ENCODE results near the gene SPART.
"Not testable (repeated sequence)": the region's sequence is repeated elsewhere in the genome, so short reads cannot be mapped to it uniquely, and the experiment has no call there.

Gene SPART

DNA sequence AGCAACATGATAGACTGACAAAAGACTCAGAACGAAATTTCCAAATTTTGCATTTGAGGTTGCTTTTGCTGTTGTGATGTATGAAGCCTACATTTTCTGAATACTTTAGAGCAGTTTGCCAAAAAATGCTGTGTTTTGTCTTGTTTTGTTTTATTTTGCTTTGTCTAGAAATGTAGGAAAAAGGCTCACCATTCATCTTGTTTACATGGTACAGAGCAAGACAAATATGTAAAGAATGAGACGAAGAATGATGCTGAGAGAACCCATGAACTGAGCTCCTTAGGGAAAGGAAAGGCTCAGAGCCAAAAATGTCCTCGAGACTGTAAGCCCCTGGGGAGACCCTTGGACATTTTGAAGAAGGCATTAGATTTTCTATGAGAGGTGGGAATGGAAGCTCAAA is 6.8 kb upstream of the SPART start:
- DNase-seq (ENCODE audit: low read depth in 2 of 2): no peak

DNA sequence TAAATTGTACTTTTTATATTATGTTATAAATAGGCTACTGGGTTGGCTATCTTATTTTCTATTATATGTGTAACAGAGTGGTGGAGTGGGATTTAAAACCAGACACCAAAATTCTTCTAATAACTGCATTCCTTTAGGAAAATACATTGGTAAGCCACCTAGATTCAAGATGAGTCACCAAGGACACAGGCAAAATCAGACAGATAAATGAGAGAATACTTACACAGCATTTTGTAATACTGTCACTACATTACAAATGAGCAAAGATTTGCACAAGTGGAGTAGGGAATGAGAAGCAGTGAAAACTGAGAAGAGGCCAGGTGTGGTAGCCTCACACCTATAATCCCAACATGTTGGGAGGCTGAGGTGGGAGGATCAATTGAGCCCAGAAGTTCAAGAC is 6.2 kb upstream of the SPART start:
- no peak for DNase-seq (ENCODE audit: low read depth in 2 of 2)

DNA sequence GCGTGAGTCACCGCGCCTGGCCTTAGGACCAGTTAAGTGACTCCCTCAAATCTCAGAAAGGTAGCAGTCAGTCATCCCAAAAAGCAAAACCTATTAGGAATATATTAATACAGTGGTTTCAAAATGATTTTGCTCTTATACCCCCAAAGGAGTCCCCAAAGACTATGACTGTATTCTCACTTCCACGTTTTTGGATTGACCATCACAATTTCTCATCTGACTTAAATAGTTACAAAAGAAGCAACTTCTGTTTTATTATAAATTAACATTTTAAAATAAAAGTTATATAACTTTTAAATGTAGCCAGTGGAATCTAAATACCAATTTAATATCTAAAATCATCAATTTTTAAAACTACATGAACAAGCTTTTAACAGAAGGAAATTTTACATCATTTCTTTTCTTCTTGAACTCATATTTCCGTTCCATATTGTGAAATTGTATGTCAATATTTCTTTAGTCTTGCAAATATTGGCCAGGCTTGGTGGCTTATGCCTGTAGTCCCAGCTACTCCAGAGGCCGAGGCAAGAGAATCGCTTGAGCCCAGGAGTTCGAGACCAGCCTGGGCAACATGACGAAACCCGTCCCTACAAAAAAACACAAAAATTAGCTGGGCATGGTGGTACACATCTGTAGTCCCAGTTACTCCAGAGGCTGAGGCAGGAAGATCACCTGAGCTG is 1.5 kb upstream of the SPART start:
- DNase-seq (ENCODE audit: low read depth in 2 of 2): no peak

DNA sequence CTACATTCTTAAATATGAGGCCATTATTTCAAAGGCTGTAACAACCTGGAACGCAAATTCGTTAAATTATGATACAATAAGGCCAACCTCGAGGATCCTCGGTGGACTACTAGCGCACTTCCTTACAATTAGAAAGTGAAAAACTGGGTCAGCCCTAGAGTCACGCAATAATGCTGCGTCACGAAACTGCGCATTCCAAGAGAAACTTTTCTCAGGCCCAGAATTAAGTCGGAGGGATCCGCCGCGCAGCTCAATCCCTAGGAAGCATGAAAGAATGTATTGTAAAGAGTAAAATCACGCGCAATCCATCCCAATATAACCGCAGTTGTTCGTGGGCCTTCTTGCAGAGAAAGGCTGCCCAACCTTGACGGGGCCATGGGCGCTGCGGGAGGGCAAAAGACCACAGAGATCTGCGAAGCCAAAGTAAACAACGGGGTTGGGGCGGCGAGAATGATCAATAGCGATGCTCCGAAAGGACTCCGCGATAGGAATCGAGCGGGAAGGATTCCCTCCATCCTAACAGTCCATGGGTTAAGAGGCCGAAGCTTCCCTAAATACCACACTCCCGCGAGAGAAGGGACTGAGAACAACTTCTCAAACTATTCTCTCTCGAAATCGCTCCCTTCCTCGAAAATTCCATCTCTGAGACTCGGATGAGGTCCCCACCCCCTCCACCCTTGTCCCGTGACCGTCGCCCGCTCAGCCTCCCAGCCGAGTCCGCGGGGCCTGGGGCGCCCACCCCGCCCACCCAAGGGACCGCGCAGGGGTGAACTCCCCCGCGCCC is 564 bp downstream of the SPART start:
- peak; percentile 7 to 23 for DNase-seq (ENCODE audit: low read depth in 2 of 2)

DNA sequence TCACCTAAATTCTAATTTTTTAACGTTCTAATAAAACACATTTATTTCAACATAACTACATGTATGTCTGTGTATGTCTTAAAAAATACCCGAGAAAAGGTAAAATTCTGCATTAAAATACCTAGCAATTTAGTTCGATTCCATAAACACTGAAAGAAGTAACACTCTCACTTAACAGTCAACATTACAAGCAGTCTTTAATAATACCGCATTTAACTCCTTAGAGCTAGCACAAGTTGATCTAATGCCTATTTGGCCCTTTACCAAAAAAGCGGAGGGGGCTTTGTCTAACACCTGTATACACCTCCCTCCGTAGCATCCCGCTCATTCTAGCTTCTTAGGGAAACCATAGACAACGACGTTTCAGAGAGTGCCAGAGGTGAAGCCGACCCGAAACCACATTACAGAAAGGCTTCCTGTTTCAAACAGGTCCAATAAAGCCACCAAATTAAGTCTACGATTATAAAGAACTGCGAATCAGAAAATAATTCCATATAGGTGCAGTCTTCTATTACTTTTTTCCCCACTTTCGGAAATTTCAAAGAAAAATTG is 1.2 kb downstream of the SPART start:
- no peak for DNase-seq (ENCODE audit: low read depth in 2 of 2)

DNA sequence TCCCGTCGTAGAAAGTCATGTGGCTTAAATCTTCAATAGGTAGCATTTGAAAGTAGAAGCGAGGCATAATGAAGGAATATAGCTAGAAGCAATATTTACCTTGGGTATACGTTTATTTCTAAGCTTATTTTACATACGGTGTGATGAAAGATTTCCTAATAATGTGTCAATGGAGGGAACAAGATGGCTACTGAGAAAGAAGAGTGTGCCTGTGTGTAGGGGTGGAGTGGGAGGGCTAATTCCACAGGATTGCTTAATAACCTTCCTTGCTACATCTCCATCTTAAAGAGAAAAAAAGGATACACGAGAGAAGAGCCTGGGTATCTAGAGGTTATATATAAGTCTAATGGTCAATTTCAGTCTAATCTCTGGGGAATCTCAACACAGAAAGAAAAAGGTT is 2.0 kb downstream of the SPART start:
- no peak for DNase-seq (ENCODE audit: low read depth in 2 of 2)

DNA sequence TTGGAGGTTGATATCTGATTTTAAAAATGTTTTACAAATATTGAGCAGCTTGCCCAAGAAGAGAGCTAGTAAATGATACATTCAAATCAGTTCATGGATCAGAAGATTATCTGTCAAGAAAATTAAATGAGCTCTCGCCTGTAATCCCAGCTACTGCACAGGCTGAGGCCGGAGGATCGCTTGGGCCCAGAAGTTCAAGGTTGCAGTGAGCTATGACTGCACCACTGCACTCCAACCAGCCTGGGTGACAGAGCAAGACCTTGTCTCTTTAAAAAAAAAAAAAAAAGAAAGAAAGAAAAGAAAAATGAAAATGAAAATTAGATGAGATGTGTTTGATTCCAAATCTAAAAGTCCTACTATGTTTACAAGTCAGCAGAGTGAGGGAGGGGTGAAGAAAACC is 2.4 kb downstream of the SPART start:
- no peak for DNase-seq (ENCODE audit: low read depth in 2 of 2)

DNA sequence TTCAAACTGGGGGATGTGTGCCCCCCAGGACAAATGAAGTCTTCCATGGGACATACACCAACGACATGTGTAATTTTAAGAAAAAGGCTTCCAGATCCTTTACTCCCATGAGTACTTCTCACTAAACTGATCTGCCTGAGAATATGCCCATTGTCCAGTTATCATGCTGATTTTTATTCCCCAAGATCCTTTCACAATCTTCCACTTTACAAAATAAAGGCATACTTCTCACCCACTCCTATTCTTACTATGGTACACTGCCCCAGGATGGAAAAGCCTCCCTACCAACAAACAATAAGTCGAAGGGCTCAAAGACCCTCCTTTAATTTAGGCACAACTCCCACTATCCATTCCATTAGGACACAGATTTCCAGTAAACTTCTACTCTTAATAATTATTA is 3.5 kb downstream of the SPART start:
- DNase-seq (ENCODE audit: low read depth in 2 of 2): no peak

DNA sequence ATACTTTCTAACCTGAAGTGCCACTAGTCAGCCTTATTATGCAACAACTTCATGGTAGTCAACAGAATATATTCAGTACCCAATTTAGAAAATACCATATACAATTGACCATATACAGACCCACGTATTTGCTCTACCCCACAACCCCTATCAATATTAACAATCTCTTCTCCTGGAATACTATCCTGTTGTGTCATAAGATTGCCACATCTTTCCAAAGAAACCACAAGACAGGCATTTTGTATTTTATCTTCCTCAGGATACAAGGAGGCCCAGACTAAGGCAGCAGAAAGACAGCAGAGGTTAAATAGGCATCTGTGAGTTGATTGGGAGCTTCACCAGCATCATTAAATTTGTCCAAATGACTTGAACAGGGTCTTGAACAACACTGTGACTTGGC is 4.5 kb downstream of the SPART start:
- no peak for DNase-seq (ENCODE audit: low read depth in 2 of 2)

DNA sequence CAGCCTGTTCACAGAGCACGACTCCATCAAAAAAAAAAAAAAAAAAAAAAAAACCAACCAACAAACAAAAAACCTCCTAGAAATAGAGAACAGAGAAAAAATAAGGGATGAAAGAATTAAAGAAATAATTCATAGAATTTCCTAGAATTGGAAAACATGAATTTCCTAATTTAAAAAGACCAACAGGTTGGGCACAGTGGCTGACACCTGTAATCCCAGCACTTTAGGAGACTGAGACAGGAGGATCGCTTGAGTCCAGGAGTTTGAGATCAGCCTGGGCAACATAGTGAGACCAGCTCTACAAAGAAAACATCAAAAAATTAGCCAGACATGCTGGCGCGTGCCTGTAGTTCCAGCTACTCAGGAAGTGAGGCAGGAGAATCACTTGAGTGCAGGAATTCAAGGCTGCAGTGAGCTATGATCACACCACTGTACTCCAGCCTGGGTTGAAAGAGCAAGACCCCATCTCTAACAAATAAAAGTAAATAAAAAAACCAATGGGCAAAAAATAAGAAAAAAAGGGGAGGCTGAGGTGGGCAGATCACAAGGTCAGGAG is 6.5 kb downstream of the SPART start:
- DNase-seq (ENCODE audit: low read depth in 2 of 2): no peak

DNA sequence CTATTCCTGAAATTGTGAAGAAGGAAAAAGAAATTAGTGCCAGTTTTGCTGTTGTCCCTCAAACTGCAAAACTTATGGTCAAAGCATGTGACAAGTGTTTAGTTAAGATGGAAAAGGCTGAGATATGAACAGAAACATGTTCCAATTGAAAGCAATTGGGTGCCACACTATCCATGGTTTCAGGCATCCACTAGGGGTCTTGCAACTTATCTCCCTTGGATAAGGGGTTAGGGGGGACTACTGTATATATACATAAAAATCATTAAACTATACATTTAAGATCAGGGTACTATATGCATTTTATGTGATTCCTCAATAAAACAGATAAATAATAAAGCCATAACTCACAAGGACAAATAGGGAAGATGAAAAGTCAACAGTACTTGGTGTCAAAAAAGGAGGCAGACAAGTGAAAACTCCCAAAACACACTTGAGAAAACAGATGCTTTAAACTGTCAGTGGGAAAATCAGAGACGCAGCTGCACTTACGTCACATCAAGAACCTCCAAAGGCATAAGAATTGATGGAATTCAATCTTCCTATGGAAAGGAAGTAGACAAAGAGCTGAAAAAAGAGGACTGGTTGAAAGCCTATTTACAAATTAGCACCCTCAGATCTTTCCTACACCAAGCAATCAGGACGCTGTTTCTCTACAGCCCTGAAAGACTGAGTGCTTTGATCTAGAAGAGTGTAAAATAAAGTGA is 8.1 kb downstream of the SPART start:
- DNase-seq (ENCODE audit: low read depth in 2 of 2): no peak

DNA sequence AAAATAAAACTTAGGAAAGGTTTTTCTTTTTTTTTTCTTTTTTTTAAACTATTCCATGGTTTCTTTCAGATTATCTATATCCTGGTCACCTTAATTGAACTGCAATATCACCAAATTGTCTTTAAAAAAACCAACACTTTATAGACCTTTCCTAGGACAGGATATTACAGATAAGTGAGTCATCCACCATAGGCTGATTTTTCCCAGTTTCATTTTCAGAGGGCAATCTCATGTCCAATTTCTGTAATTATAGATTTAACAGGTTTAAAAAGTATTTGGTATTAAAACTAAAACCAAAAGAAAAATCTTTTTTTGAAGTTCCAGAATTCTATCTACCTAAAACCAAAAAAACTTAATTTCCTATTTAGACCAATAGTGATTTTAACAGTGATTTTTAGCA is 13.2 kb downstream of the SPART start:
- DNase-seq (ENCODE audit: low read depth in 2 of 2): no peak

DNA sequence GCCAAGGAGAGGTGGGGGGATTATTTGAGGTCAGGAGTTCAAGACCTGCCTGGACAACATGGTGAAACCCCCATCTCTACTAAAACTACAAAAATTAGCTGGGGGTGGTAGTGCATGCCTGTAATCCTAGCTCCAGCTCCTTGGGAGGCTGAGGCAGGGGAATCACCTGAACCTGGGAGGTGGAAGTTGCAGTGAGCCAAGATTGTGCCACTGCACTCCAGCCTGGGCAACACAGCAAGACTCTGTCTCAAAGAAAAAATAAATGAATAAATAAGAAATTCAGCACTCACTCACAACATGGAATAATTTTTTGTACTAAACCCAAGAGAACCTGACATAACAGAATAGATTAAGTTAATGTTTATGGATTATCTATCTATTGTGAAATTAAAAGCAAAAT is 13.9 kb downstream of the SPART start:
- not testable (repeated sequence) for DNase-seq (ENCODE audit: low read depth in 2 of 2)

DNA sequence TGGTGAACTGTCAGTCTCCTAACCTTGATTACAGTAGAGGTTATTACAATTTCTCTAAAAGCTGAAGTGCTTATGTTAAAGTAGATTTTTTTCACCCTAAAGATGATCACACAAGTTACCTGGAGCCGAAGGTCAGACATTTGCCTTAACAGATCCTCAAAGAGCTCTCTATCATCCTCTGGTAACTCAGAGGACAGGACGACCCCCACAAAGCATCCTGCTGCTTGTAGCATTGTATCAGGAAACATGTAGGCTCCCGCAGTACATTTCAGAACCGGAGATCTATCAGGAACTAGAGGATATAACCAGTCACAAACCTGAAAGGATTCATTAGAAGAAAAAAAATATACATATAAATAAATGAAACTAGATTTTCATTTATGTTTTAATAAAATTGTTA is 14.9 kb downstream of the SPART start:
- no peak for DNase-seq (ENCODE audit: low read depth in 2 of 2)

DNA sequence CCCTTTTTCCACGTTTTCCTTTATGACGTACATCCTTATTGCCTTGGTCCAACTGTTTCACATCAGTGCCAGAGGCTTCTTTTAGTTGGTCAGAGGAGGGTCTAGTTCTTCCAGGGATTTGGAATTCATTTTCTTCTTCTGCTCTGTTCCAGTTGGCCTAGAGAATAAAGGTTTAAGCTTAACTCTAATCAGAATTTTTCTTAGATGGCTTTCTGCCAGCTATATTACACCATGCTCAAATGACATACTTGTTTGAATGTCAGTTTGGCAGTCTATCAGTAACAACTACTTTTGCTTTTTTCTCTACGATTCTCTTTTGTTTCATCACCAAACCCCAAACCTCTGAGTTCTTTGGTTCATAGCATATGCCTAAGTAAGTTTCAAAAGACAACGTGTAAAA is 16.8 kb downstream of the SPART start:
- DNase-seq (ENCODE audit: low read depth in 2 of 2): no peak

DNA sequence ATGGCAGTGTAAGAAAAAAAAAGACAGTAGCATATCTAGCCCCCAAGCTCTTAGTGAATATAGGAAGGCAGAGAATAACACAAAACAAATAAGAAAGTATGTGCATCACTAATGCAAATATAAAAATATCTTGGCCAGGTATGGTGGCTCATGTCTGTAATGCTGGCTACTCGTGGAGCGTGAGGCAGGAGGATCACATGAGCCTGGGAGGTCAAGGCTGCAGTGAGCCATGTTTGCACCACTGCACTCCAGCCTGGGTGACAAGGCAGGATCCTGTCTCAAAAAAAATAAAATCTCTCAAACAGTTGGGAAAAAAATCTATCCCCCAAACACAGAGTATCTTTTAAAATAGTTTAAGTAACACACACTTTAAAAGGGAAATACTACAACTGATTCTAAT is 17.4 kb downstream of the SPART start:
- DNase-seq (ENCODE audit: low read depth in 2 of 2): no peak

DNA sequence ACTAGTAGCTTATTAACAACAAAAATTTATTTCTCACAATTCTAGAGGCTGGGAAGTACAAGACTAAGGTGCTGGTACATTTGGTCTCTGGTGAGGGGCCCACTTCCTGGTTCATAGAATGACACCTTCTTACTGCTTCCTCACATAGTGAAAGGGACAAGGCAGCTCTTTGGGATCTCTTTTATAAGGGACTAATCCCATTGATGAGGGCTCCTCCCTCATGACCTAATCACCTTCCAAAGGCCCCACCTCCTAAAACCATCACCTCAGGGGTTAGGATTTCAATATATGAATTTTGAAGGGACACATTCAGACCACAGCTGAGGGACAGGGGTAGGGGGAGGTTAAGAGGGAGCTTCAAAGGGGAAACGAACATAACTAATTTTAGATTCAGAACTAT is 20.3 kb downstream of the SPART start:
- no peak for DNase-seq (ENCODE audit: low read depth in 2 of 2)

DNA sequence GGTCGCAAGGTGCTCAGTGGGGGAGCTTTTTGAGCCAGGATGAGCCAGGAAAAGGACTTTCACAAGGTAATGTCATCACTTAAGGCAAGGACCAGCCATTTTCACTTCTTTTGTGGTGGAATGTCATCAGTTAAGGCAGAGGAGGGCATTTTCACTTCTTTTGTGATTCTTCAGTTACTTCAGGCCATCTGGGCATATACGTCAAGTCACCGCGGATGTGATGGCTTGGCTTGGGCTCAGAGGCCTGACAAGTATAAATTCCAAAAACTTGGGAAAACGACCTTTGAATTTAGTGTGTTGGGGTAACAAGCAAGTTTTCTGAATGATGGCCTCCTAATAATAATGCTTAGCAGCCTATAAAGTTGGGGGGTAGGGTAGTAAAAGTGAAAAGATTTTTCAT is 21.3 kb downstream of the SPART start:
- not testable (repeated sequence) for DNase-seq (ENCODE audit: low read depth in 2 of 2)

DNA sequence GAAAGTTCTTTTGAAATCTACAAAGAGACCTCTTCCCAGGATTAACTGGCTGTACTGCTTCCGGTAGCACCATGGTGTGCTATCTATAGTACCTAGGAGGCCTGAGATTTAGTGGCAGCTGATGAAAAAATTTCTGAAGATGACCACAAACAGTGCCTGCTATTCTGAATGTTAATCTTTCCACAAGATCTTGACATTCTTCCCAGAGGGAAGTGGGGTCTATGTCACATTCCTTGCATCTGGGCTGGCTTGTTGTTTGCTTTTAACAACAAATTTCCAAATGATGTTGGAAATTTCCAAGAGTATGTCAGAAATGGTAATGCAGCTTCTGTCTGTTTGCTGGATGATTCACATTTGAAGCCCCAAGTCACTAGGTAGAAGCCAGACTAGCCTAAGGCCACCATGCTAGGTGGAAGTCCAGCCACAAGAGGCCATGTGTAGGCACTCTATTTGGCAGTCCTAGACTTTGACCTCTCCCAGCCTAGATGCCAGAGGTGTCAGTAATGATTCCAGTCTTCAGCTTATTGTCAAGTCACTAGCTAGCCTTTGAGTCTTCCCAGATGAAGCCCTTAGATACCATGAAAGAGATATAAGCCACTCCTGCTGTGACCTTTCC is 22.1 kb downstream of the SPART start:
- no peak for DNase-seq (ENCODE audit: low read depth in 2 of 2)

DNA sequence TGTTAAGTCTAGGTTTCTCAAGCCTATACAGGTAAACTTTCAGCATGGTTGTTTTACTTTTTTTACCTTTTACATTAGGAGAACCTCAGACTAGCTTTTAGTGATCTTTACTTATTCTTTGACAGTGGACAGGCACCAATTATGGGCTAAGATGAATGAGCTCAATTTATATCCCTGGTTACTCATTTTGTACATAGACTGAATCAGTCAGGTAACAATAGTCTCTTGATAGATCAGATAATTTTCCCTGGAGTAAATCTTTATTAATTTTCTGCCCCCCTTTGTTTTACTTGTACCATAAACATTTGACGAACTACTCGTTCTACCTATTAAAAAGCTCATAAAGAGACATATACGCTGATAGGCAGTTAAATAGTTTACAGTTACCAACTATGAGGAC is 22.8 kb downstream of the SPART start:
- no peak for DNase-seq (ENCODE audit: low read depth in 2 of 2)

DNA sequence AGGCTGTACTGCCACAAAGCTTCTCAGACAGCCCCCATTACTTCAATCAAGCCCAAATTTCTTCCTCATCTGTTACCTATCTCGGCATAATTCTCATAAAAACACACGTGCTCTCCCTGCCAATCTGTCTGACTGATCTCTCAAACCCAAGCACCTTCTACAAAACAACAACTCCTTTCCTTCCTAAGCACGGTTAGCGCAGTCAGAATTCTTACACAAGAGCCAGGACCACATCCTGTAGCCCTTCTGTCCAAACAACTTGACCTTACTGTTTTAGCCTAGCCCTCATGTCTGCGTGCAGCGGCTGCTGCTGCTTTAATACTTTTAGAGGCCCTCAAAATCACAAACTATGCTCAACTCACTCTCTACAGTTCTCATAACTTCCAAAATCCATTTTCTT is 26.4 kb downstream of the SPART start:
- not testable (repeated sequence) for DNase-seq (ENCODE audit: low read depth in 2 of 2)

Measured in stimulated activated CD4-positive, alpha-beta T cell treated with anti-CD3 and anti-CD28 coated beads, Interleukin-1b, Interleukin-23, amount 100 ng/mL, for 4 hours (primary cell).